ENCODE results near the gene TTPAL.

The TTPAL gene

DNA sequence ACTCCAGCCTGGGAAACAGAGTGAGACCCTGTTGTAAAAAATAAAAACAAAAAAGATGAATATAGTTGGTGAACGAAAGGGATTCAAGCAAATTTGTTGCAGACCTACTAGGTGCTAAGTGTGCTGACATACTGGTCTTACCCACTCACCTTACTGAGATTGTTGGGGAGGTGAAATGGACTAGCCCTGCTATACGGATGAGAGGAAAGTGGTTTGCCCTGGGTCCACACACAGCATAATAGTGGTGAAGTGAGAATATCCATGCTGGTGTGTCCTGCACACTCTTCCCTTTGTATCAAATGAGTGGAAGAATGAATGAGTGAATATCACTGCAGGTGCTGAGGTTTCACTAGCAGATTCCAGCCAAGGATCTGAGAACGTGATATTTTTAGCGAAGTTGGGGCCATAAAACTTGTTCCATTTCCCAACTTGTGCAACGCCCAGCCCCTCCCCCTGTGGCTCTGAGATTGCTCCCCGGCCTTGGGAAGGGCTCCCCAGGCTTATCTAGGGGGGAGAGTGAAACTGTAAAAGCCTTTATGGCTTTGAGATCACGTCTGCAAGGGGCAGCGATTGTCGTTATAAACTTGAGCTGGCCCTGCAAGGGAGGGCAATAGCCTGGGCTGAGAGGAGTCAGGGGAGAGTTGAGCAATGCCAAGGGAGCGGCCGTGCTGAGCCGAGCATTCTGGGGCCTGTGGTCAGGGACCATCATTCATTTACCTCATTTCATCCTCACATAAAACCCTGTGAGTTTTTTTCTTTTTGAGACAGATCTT, 33.2 kb upstream of the TTPAL start:
- no peak for DNase-seq

DNA sequence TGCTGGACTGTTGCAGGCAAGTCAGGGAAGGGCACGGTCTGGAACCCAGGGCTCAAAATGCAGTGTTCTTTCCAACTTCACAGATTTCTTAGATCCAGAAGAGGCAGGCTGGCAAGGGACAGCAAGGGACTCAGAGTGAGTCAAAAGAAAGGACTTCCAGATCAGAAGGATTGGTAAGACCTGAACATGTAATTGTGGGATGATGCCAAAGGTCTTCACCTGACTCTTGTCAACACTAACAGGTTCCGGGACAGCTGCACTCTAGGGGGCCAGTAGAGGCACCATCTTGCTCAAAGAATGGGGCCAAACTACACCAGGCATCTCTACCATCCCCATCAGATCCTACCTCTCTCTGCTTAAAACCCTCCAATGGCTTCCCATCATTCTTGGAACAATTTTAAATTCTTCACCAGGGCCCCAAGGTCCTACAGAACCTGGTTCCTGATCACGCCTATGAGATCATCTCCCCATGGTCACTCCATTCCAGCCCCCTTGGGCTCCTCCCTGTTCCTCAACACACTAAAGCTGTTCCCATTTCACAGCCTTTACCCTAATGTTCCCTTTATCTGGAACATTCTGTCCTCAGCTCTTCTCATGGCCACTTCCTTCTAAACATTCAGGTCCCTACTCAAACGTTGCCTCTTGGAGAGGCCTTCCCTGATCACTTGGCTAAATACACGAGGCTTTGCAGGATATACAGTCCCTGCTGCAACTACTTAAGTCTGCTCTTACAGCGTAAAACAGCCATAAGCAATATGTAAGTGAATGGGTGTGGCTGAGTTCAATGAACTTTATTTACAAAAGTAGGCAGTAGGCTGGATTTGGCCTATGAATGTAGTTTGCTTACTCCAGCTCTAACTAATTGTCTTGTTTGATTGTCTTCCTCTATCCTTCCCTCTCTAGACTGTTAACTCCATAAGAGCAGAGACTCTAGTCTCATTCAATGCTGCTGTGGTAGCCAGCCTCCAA, 29.6 kb upstream of the TTPAL start:
- DNase-seq, result no peak

DNA sequence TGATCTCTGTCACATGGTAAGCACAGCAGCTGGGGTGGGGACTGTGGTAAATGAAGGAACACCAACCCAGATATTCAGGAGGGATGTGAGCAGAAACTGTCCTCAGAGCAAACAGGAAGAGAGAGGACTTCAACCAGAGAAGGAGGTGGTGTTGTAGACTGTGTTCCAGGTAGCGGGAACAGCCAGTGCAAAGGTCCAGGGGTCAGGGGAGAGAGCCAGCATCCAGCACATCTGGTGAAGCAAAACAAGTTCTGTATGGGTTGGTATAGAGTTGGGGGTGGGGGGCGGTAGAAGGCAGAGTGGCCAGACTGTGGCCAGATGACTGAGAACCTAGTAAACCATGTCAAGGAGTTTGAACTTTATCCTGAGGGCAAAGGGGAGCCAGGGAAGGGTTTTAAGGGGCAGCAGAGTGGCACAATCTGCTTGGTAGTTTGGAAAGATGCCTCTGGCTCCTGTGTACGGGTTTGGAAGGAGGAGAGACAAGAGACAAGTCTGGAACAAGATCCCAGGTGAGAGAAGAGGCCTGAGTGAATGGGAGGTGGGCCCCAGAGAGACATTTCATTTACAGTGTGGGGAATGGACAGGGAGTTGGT, 27.8 kb upstream of the TTPAL start:
- no peak for DNase-seq

- DNase-seq, result no peak
Observed at GRCh38 chr20:44448753-44449546, 26.7 kb upstream of the TTPAL start.

DNA sequence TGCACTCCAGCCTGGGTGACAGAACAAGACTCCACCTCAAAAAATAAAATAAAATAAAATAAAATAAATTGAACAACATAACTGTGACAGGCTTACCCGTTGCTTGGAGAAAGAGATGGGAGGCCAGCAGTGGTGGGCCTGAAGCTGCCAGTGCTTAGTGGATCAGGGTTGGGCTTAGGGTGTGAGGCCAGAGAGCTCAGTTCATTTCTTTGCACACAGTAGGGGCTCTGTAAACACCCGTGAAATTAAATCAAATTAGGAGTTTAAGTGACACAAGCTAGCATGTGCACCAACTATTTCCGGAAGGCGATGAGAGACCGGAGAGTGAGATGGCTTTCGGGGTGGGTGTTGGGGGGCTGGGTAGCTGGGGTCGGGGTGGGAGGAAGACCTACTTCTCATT, 25.8 kb upstream of the TTPAL start:
- no peak for DNase-seq

- DNase-seq, result no peak
Observed at GRCh38 chr20:44450281-44450889, 25.3 kb upstream of the TTPAL start.

GRCh38 chr20:44450903-44451450, 24.7 kb upstream of the TTPAL start:
- DNase-seq, result no peak

DNA sequence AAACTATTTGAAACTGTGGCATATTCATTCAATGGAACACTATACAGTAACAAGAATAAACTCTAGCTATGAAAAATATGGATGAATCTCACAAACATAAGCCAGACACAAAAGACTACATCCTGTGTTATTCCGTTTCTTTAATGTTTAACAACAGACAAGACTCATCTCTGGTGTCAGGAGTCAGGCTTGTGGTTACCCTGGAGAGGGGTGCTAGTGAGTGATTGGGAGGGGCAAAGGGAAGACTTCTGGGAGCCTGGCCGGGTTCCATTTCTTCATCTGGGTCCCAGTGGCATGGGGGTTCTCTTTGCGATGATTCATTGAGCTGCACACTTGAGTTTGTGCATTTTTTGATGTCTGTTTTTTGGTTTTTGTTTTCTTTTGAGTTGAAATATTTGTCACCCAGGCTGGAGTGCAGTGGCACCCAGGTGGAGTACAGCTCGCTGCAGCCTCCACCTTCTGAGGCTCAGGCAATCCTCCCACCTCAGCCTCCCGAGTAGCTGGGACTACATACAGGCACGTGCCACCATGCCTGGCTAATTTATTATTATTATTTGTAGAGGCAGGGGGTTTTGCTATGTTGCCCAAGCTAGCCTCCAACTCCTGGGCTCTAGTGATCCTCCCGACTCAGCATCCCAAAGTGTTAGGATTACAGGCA, 21.2 kb upstream of the TTPAL start:
- no peak for DNase-seq

DNA sequence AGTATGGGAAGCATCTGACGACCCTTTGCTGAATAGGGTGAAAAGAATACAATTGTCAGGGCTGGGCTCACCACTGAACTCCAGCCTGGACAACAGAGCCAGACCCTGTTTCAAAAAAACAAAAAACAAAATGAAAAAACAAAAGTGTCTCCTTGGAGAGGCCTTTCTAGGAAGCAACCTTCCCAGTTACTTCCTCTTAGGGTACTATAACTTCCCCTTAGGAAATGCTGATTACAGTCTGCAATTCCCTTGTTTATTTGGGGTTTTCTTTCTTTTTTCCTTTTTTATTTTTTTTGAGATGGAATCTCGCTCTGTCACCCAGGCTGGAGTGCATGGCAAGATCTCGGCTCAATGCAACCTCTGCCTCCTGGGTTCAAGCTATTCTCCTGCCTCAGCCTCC, 20.5 kb upstream of the TTPAL start:
- DNase-seq, result no peak

DNA sequence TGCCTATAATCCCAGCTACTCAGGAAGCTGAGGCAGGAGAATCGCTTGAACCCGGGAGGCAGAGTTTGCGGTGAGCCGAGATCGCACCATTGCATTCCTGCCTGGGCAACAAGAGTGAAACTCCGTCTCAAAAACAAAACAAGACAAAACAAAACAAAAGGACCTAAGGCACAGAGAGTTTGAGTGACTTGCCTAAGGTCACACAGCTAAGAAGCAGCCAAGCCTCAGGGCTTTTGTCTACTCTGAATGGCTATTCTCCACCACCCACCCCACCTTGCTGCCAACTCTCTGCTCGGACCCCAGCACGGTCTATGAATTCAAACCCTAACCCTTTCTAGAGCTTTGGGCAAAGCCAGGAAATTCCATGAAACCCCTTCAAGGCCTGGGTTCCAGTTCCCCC, 19.1 kb upstream of the TTPAL start:
- DNase-seq, result no peak

GRCh38 chr20:44457016-44457415, 18.7 kb upstream of the TTPAL start:
- DNase-seq, result no peak

- no peak for DNase-seq
Observed at GRCh38 chr20:44459271-44459670, 16.4 kb upstream of the TTPAL start.

GRCh38 chr20:44460795-44461141, 14.9 kb upstream of the TTPAL start:
- DNase-seq, result peak in 1 of 2 donors; percentile 47

GRCh38 chr20:44461142-44461802, 14.4 kb upstream of the TTPAL start:
- no peak for DNase-seq

DNA sequence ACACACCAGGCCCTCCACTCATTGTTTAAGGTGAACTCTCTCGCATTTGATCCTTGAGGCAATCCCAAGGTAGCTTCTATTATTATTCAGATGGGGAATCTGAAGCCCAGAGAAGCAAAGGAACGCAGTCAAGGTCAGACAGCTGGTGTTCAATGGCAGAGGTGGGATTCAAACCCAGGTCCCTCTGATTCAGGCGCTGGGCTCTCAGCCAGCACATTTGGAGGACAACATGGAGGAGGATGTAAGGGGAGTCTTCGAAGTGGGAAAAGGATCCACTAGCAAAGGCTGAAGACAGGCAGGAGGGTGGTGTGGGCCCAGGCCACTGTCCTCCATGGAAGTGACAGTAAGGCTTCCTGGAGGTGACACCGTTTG, 13.9 kb upstream of the TTPAL start:
- DNase-seq, result no peak

DNA sequence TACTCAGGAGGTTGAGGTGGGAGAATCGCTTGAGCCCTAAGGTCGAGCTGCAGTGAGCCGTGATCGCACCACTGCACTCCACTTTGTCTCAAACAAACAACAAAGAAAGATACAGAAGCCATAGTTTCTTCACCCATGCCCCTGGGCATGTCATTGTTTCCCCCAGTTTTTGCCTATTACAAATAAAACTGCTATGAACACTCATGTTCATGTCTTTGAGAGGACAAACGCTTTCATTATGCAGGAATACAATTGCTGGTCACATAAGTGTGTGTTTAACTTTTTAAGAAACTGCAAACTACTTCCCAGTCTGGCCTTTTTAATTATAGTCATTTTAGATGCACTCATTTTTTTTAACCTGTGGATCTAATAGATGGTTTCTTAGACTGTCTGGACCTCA, 12.2 kb upstream of the TTPAL start:
- DNase-seq, result no peak

DNA sequence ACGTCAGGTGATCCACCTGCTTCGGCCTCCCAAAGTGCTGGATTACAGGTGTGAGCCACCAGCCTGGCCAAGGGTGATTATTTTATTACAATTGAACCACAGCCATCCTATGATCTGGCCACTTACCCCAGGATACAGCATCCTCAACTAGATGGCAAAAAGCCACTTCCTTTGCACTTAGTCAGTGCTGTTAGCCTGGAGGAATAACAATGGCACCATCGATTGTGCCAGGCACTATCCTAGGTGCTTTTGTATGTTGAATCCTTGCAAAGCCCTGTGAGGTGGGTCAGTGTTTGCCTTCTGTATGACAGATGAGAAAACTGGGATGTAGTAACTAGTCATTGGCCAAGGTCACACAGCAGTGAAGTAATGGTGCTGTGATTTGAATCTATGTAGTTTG, 11.2 kb upstream of the TTPAL start:
- no peak for DNase-seq

- DNase-seq, result no peak
Observed at GRCh38 chr20:44465001-44465560, 10.6 kb upstream of the TTPAL start.

- DNase-seq, result no peak
Observed at GRCh38 chr20:44467289-44467883, 8.3 kb upstream of the TTPAL start.

Data from hippocampal formation (tissue), 2 donors.